H1 (cell line): Measurements from ENCODE around the gene CADM1. TPM values are rescaled to one million over a fixed set of nuclear protein-coding genes. Genes with fewer than 3 reads are reported as not detected.
A peak's percentile ranks its signal among the peaks of the same experiment; 100 is the strongest.

Experiments used
- CTCF ChIA-PET: fragments of 300-600 bp; sonication (Branson Sonifier 250); formaldehyde crosslinking; loops from one replicate; lab custom pipeline; 2021; ENCODE audit not compliant: partially characterized antibody; lab: Charles Lee
- POLR2A ChIA-PET: fragments of 300-600 bp; sonication (Branson Sonifier 250); formaldehyde crosslinking; loops from one replicate; lab custom pipeline; 2021; ENCODE audit warnings: inconsistent platforms; ENCODE audit not compliant: partially characterized antibody; lab: Charles Lee
- DNase-seq, 2 experiments: peaks; one replicate each; pipeline versions ENCODE4 v3.0.0 to v3.0.0-alpha.2; 2010 to 2022; ENCODE audit warnings: low spot score in 2 of 2, low read depth in 1 of 2, mixed read lengths in 1 of 2
- FAIRE-seq: peaks from 2 replicates; lab custom pipeline; 2011; peaks lifted over from hg19 to GRCh38; lab: Jason Lieb, UNC
- H2AFZ ChIP-seq: 2 replicates; pipeline ENCODE4 v1.8.1; 2012; ENCODE audit warnings: low read length, inconsistent platforms
- H2AK5ac ChIP-seq: 2 replicates; pipeline ENCODE4 v1.6.1; 2013; ENCODE audit warnings: low read depth, low read length
- H2BK120ac ChIP-seq: replicated peaks from 2 replicates; pipeline ENCODE3; 2013; ENCODE audit warnings: low read depth, low read length, inconsistent platforms
- H2BK12ac ChIP-seq: 2 replicates; pipeline ENCODE4 v1.6.1; 2013; ENCODE audit warnings: low read depth, low read length
- H2BK15ac ChIP-seq: 2 replicates; pipeline ENCODE4 v1.6.1; 2013; ENCODE audit warnings: low read length
- H2BK20ac ChIP-seq: 2 replicates; pipeline ENCODE4 v1.6.1; 2013; ENCODE audit warnings: low read length
- H2BK5ac ChIP-seq: 2 replicates; pipeline ENCODE4 v1.6.1; 2013; ENCODE audit warnings: low read depth, low read length
- H3K14ac ChIP-seq: 2 replicates; pipeline ENCODE4 v1.6.1; 2013; ENCODE audit warnings: inconsistent platforms; ENCODE audit not compliant: insufficient read length
- H3K18ac ChIP-seq: 2 replicates; pipeline ENCODE4 v1.6.1; 2013; ENCODE audit warnings: low read length; ENCODE audit errors: extremely low read depth
- H3K23ac ChIP-seq: 2 replicates; pipeline ENCODE4 v1.6.1; 2013; ENCODE audit warnings: inconsistent platforms; ENCODE audit not compliant: insufficient read length
- H3K23me2 ChIP-seq: 2 replicates; pipeline ENCODE4 v1.6.1; 2013; ENCODE audit warnings: low read depth, low read length
- H3K27ac ChIP-seq: 2 replicates; pipeline ENCODE4 v1.6.1; 2011; ENCODE audit warnings: low read depth, low read length, inconsistent platforms
- H3K27me3 ChIP-seq, 4 experiments: replicated peaks in 1 of 4; 1 replicate in 1 of 4; 2 replicates in 3 of 4; pipeline versions ENCODE4 v1.6.1 to v1.8.1; 2011 to 2013; ENCODE audit warnings: low read length in 3 of 4, mild to moderate bottlenecking in 3 of 4, inconsistent platforms in 2 of 4, mixed read lengths in 2 of 4, moderate library complexity in 1 of 4; ENCODE audit not compliant: control insufficient read depth in 3 of 4, insufficient read depth in 3 of 4; ENCODE audit errors: extremely low read depth in 1 of 4
- H3K36me3 ChIP-seq, 4 experiments: 2 replicates each; pipeline versions ENCODE4 v1.6.1 to v1.8.1; 2011 to 2013; ENCODE audit warnings: mild to moderate bottlenecking in 4 of 4, low read length in 3 of 4, moderate library complexity in 2 of 4, control low read depth in 1 of 4, inconsistent platforms in 1 of 4; ENCODE audit not compliant: insufficient read depth in 4 of 4, control insufficient read depth in 2 of 4
- H3K4ac ChIP-seq: replicated peaks from 2 replicates; pipeline ENCODE3; 2013; ENCODE audit warnings: low read length, low read depth, mixed read lengths, inconsistent platforms; ENCODE audit not compliant: insufficient read length
- H3K4me1 ChIP-seq, 4 experiments: replicated peaks in 1 of 4; 1 replicate in 1 of 4; 2 replicates in 3 of 4; pipeline versions ENCODE4 v1.6.1 to v1.8.1; 2011 to 2013; ENCODE audit warnings: low read length in 3 of 4, inconsistent platforms in 2 of 4, mixed read lengths in 1 of 4; ENCODE audit not compliant: insufficient read depth in 4 of 4, control insufficient read depth in 3 of 4
- H3K4me2 ChIP-seq, 2 experiments: 2 replicates each; pipeline versions ENCODE4 v1.6.1 to v1.8.1; 2011 to 2013; ENCODE audit warnings: low read depth in 2 of 2, low read length in 2 of 2, control low read depth in 1 of 2, inconsistent platforms in 1 of 2, mild to moderate bottlenecking in 1 of 2; ENCODE audit not compliant: insufficient read depth in 1 of 2
- H3K4me3 ChIP-seq, 4 experiments: fragments of 200-600, 300-600 bp in 1 of 4; sonication (generic), shearing (Covaris generic), sonication (Bioruptor Twin) in 1 of 4; 2 replicates each; pipeline versions ENCODE4 v1.5.1 to v1.8.1; 2011 to 2016; ENCODE audit warnings: low read length in 4 of 4, low read depth in 3 of 4, control low read depth in 2 of 4, inconsistent platforms in 2 of 4, mild to moderate bottlenecking in 2 of 4, mixed read lengths in 1 of 4, moderate library complexity in 1 of 4; ENCODE audit not compliant: insufficient read depth in 2 of 4; ENCODE audit errors: extremely low read depth in 1 of 4
- H3K56ac ChIP-seq: replicated peaks from 2 replicates; pipeline ENCODE3; 2013; ENCODE audit warnings: low read depth, mild to moderate bottlenecking, mixed read lengths, low read length, inconsistent platforms; ENCODE audit not compliant: insufficient read length
- H3K79me1 ChIP-seq: 2 replicates; pipeline ENCODE4 v1.6.1; 2013; ENCODE audit warnings: low read depth, low read length, control low read depth
- H3K79me2 ChIP-seq, 2 experiments: 2 replicates each; pipeline versions ENCODE4 v1.6.1 to v1.8.1; 2012 to 2013; ENCODE audit warnings: low read length in 2 of 2, mild to moderate bottlenecking in 2 of 2, inconsistent platforms in 1 of 2; ENCODE audit not compliant: insufficient read depth in 2 of 2, control insufficient read depth in 1 of 2
- H3K9ac ChIP-seq, 4 experiments: replicated peaks in 1 of 4; 1 replicate in 1 of 4; 2 replicates in 3 of 4; pipeline versions ENCODE4 v1.6.1 to v1.8.1; 2011 to 2013; ENCODE audit warnings: low read depth in 3 of 4, low read length in 3 of 4, control low read depth in 2 of 4, mild to moderate bottlenecking in 2 of 4, moderate library complexity in 2 of 4, inconsistent platforms in 1 of 4; ENCODE audit errors: extremely low read depth in 1 of 4
- H3K9me3 ChIP-seq, 2 experiments: 2 replicates each; pipeline versions ENCODE4 v1.6.1 to v1.8.1; 2012 to 2013; ENCODE audit warnings: mild to moderate bottlenecking in 2 of 2, moderate library complexity in 2 of 2, control low read depth in 1 of 2, inconsistent platforms in 1 of 2, low read depth in 1 of 2, low read length in 1 of 2, mixed read lengths in 1 of 2; ENCODE audit not compliant: insufficient read depth in 2 of 2
- H4K20me1 ChIP-seq, 2 experiments: replicated peaks in 1 of 2; 2 replicates each; pipeline versions ENCODE3 to v1.8.1; 2011 to 2013; ENCODE audit warnings: inconsistent platforms in 2 of 2, low read length in 2 of 2, mild to moderate bottlenecking in 1 of 2; ENCODE audit not compliant: insufficient read depth in 2 of 2, control insufficient read depth in 1 of 2
- H4K5ac ChIP-seq: 2 replicates; pipeline ENCODE4 v1.6.1; 2013; ENCODE audit warnings: low read length, low read depth, mixed read lengths, inconsistent platforms; ENCODE audit not compliant: insufficient read length
- H4K8ac ChIP-seq: 2 replicates; pipeline ENCODE4 v1.8.0; 2013; ENCODE audit warnings: mild to moderate bottlenecking, moderate library complexity, low read length, inconsistent platforms; ENCODE audit not compliant: insufficient read depth; ENCODE audit errors: extremely low read depth
- H4K91ac ChIP-seq: replicated peaks from 2 replicates; pipeline ENCODE3; 2013; ENCODE audit warnings: low read length, mixed read lengths, inconsistent platforms; ENCODE audit not compliant: insufficient read length
- E2F6 ChIP-seq: IDR thresholded peaks from 2 replicates; pipeline ENCODE4 v1.6.1; 2012; ENCODE audit warnings: inconsistent platforms
- EZH2 ChIP-seq: fragments of 200-600 bp; sonication (generic); IDR thresholded peaks from 2 replicates; pipeline ENCODE4 v1.7.1; 2012; ENCODE audit warnings: low read depth, mild to moderate bottlenecking, moderate library complexity, low read length, inconsistent platforms; ENCODE audit not compliant: severe bottlenecking
- GABPA ChIP-seq: IDR thresholded peaks from 2 replicates; pipeline ENCODE4 v1.6.1; 2011; ENCODE audit warnings: mild to moderate bottlenecking, low read length, moderate library complexity, borderline replicate concordance; ENCODE audit not compliant: insufficient read depth
- MAX ChIP-seq: IDR thresholded peaks from 2 replicates; pipeline ENCODE4 v1.6.1; 2012; ENCODE audit warnings: inconsistent platforms
- SIN3A ChIP-seq, 2 experiments: IDR thresholded peaks in 1 of 2; conservative IDR thresholded peaks in 1 of 2; 2 replicates each; pipeline ENCODE4 v1.6.1; 2011 to 2012; ENCODE audit warnings: low read length in 2 of 2, improper control_type of control experiment in 1 of 2, low read depth in 1 of 2, mild to moderate bottlenecking in 1 of 2
- SUZ12 ChIP-seq: fragments of 200-600 bp; sonication (generic); IDR thresholded peaks from 2 replicates; pipeline ENCODE4 v1.6.1; 2012; ENCODE audit warnings: mild to moderate bottlenecking, inconsistent platforms, low read length, moderate library complexity, mixed read lengths
- TAF1 ChIP-seq: IDR thresholded peaks from 2 replicates; pipeline ENCODE4 v1.6.1; 2011; ENCODE audit warnings: mild to moderate bottlenecking, low read depth, low read length
- WGBS, 2 experiments: shearing (Covaris generic) in 1 of 2; methylation state at CpG; one replicate each; pipeline versions ENCODE4 v1.1.6 to v1.1.7; 2013 to 2015; ENCODE audit warnings: low lambda C conversion rate in 2 of 2, mixed read lengths in 2 of 2, inconsistent platforms in 1 of 2, low coverage in 1 of 2, missing lambda C conversion rate in 1 of 2; ENCODE audit not compliant: insufficient replicate concordance in 2 of 2, insufficient coverage in 1 of 2, insufficient read length in 1 of 2; ENCODE audit errors: extremely low coverage in 1 of 2, missing lambda C conversion rate in 1 of 2; 5-methylcytosine and 5-hydroxymethylcytosine counted together
- polyA plus RNA-seq, 7 experiments: library from polyadenylated mRNA; depleted of rRNA in 3 of 7; stranded (reverse) in 5 of 7; unstranded in 2 of 7; fragments of >200 nt in 5 of 7; fragments of 200-250 nt in 2 of 7; gene quantifications; 1 replicate in 5 of 7; 2 replicates in 1 of 7; 4 replicates in 1 of 7; pipeline versions ENCODE4 v1.2.1 to v1.2.3, GENCODE V29; 2011 to 2013; ENCODE audit warnings: missing spikeins in 2 of 7, mixed read lengths in 2 of 7
- total RNA-seq: library from RNA; stranded (reverse); fragmentation: NEBNext Ultra II Directional; extraction: Animal tissue kit (Norgen Biotek cat#: 25700); gene quantifications from 2 replicates; pipeline ENCODE4 v1.2.1, GENCODE V29; 2021
- TF ChIP-seq, protein P1 (sequence below): IDR thresholded peaks from 2 replicates; pipeline ENCODE4 v1.6.1; 2012; ENCODE audit warnings: low read length, inconsistent platforms

The CADM1 gene
- total and polyA plus RNA-seq, 2 of the 8 experiments (the other 6 are each of a cell fraction or from before 2014, with no cell fraction given): 8.3 to 25.3 TPM

GRCh38 chr11:115502636-115503082 is 1.6 kb downstream of the CADM1 start:
- no peaks in the 10 kb centered on the region for H3K79me2 ChIP-seq
- H3K9me3 ChIP-seq: no peaks in the 10 kb centered on the region
- H3K14ac ChIP-seq: no peak overlapping the region
- no peak overlapping the region for H3K23ac ChIP-seq
- DNase-seq: peak in 1 of 2 experiments; percentile 77
- H4K91ac ChIP-seq: no peak overlapping the region
- no peak for FAIRE-seq
- H2BK120ac ChIP-seq: no peak overlapping the region
- peaks cover 6 to 11% of the 10 kb centered on the region in 2 experiments for H4K20me1 ChIP-seq
- H3K27me3 ChIP-seq: peaks cover 12 to 41% (median 36%) of the 10 kb centered on the region in 4 experiments
- H3K4me1 ChIP-seq: peaks cover 7 to 19% (median 16%) of the 10 kb centered on the region in 4 experiments; a peak in 6 of 7 replicates
- H3K27ac ChIP-seq: no peak overlapping the region
- no peak overlapping the region for H4K5ac ChIP-seq
- no peaks in the 10 kb centered on the region for H3K36me3 ChIP-seq
- H3K4me2 ChIP-seq: peak overlapping the region; percentile 98 to 99
- 0 out of 2 replicates have a peak overlapping the region, but pooled peaks have one; percentile 26 for H4K8ac ChIP-seq
- peak overlapping the region; percentile 67 to 91 (median 86) for H3K4me3 ChIP-seq
- H2AFZ ChIP-seq: no peak overlapping the region
- peaks cover 4% of the 10 kb centered on the region; the same call in 1 of the 2 replicates for H3K79me1 ChIP-seq
- TF ChIP-seq SUZ12 (0 out of 2 replicates have a peak, but pooled peaks have one; percentile 38), EZH2 (peak; percentile 42), GABPA (no peak), E2F6 (peak; percentile 3; the same call in 1 of the 2 replicates), TAF1 (0 out of 2 replicates have a peak, but pooled peaks have one; percentile 24), SIN3A (conservative IDR thresholded peaks at IDR 0.05 in 1 of 2, IDR thresholded peaks at IDR 0.05 in 1 of 2; ENCODE audit: low read depth in 1 of 2, low read length in 2 of 2) (peak in 1 of 2 experiments; percentile 36; a peak in 1 of 4 replicates), MAX (no peak)
- TF ChIP-seq, protein P1, sequence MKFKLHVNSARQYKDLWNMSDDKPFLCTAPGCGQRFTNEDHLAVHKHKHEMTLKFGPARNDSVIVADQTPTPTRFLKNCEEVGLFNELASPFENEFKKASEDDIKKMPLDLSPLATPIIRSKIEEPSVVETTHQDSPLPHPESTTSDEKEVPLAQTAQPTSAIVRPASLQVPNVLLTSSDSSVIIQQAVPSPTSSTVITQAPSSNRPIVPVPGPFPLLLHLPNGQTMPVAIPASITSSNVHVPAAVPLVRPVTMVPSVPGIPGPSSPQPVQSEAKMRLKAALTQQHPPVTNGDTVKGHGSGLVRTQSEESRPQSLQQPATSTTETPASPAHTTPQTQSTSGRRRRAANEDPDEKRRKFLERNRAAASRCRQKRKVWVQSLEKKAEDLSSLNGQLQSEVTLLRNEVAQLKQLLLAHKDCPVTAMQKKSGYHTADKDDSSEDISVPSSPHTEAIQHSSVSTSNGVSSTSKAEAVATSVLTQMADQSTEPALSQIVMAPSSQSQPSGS: no peak
- TF ChIP-seq, all 59 proteins: peak for 5
- POLR2A ChIA-PET: interaction anchor here (0.8 to 1.8 kb wide), 6 partner anchors 10 to 133 kb away, joined by 3 to 7 read pairs (median 3); no protein-coding TSS in a partner anchor
- H3K4ac ChIP-seq: no peak overlapping the region
- H3K23me2 ChIP-seq: peaks cover 29% of the 10 kb centered on the region
- CTCF ChIA-PET: interaction anchor here (0.6 to 3.0 kb wide), 9 partner anchors 25 to 1869 kb away, joined by 3 to 17 read pairs (median 3); no protein-coding TSS in a partner anchor
- no peak overlapping the region for H2BK5ac ChIP-seq
- H2BK12ac ChIP-seq: no peak overlapping the region
- no peak overlapping the region for H2AK5ac ChIP-seq
- H3K9ac ChIP-seq: peak overlapping the region in 2 of 4 experiments; percentile 20 to 22; a peak in 1 of 7 replicates
- H3K56ac ChIP-seq: peak overlapping the region; percentile 12
- H2BK20ac ChIP-seq: no peak overlapping the region
- no peak overlapping the region for H2BK15ac ChIP-seq
- H3K18ac ChIP-seq: no peak overlapping the region
- 4% methylated on average over 29 of the region's 30 CpGs; no CpG with 5 or more reads in 1 of the 2 experiments for WGBS, 2 experiments
